IPS-18c (cell line): ENCODE measurements around the gene KPNA5.
A peak's percentile ranks its signal among the peaks of the same experiment; 100 is the strongest.
"Not testable (repeated sequence)": the region's sequence is repeated elsewhere in the genome, so short reads cannot be mapped to it uniquely, and the experiment has no call there.

Experiments
- H3K4me3 ChIP-seq: 2 replicates; pipeline ENCODE4 v1.7.0; 2013; ENCODE audit warnings: low read depth, mild to moderate bottlenecking, low read length, moderate library complexity; ENCODE audit not compliant: insufficient read depth
- H3K9me3 ChIP-seq: one replicate; pipeline ENCODE4 v1.6.1; 2013; ENCODE audit warnings: mild to moderate bottlenecking, low read length, moderate library complexity; ENCODE audit not compliant: control insufficient read depth, insufficient read depth

The KPNA5 gene

GRCh38 chr6:116691154-116691553 lies 10.1 kb downstream of the KPNA5 start:
- H3K4me3 ChIP-seq: no peak overlapping the region

GRCh38 chr6:116692873-116693272 lies 11.9 kb downstream of the KPNA5 start:
- not testable (repeated sequence) for H3K4me3 ChIP-seq, H3K9me3 ChIP-seq

More at GRCh38 chr6:116691154-116691553, 10.1 kb downstream of the KPNA5 start:
- no peaks in the 10 kb centered on the region for H3K9me3 ChIP-seq

GRCh38 chr6:116693275-116693674 lies 12.3 kb downstream of the KPNA5 start:
- H3K9me3 ChIP-seq, H3K4me3 ChIP-seq: not testable (repeated sequence)

GRCh38 chr6:116695401-116695800 lies 14.4 kb downstream of the KPNA5 start:
- H3K4me3 ChIP-seq: no peak overlapping the region
- no peaks in the 10 kb centered on the region for H3K9me3 ChIP-seq

GRCh38 chr6:116697480-116697879 lies 16.5 kb downstream of the KPNA5 start:
- Histone ChIP-seq H3K9me3 (no peaks in the 10 kb centered on the region), H3K4me3 (no peak overlapping the region)

GRCh38 chr6:116703888-116704287 lies 22.9 kb downstream of the KPNA5 start:
- not testable (repeated sequence) for H3K4me3 ChIP-seq, H3K9me3 ChIP-seq

GRCh38 chr6:116705917-116706316 lies 24.9 kb downstream of the KPNA5 start:
- Histone ChIP-seq H3K9me3 (no peaks in the 10 kb centered on the region), H3K4me3 (no peak overlapping the region)

- peaks cover 2% of the 10 kb centered on the region for H3K9me3 ChIP-seq
- H3K4me3 ChIP-seq: no peak overlapping the region
These were observed 33.3 kb downstream of the KPNA5 start for GRCh38 chr6:116714296-116714695.

GRCh38 chr6:116714761-116715160 lies 33.8 kb downstream of the KPNA5 start:
- Histone ChIP-seq H3K4me3 (no peak overlapping the region), H3K9me3 (peaks cover 2% of the 10 kb centered on the region)

- Histone ChIP-seq H3K4me3 (no peak overlapping the region), H3K9me3 (no peaks in the 10 kb centered on the region)
These were observed 45.9 kb downstream of the KPNA5 start for GRCh38 chr6:116726947-116727346.

- Histone ChIP-seq H3K9me3 (no peaks in the 10 kb centered on the region), H3K4me3 (no peak overlapping the region)
These were observed 49.5 kb downstream of the KPNA5 start for GRCh38 chr6:116730513-116730912.

- no peaks in the 10 kb centered on the region for H3K9me3 ChIP-seq
- no peak overlapping the region for H3K4me3 ChIP-seq
These were observed 56.0 kb downstream of the KPNA5 start for GRCh38 chr6:116737004-116737403.

- H3K9me3 ChIP-seq, H3K4me3 ChIP-seq: not testable (repeated sequence)
These were observed 59.5 kb downstream of the KPNA5 start for GRCh38 chr6:116740486-116740885.

GRCh38 chr6:116741571-116741970 lies 60.6 kb downstream of the KPNA5 start:
- Histone ChIP-seq H3K4me3 (no peak overlapping the region), H3K9me3 (no peaks in the 10 kb centered on the region)

GRCh38 chr6:116745176-116745575 lies 64.2 kb downstream of the KPNA5 start:
- Histone ChIP-seq H3K9me3 (no peaks in the 10 kb centered on the region), H3K4me3 (no peak overlapping the region)

- Histone ChIP-seq H3K4me3 (no peak overlapping the region), H3K9me3 (no peaks in the 10 kb centered on the region)
These were observed 80.8 kb downstream of the KPNA5 start for GRCh38 chr6:116761779-116762178.

- H3K4me3 ChIP-seq: no peak overlapping the region
- no peaks in the 10 kb centered on the region for H3K9me3 ChIP-seq
These were observed 81.2 kb downstream of the KPNA5 start for GRCh38 chr6:116762235-116762634.

- Histone ChIP-seq H3K9me3 (no peaks in the 10 kb centered on the region), H3K4me3 (no peak overlapping the region)
These were observed 82.0 kb downstream of the KPNA5 start for GRCh38 chr6:116763048-116763447.

GRCh38 chr6:116763906-116764628 lies 83.1 kb downstream of the KPNA5 start:
- H3K4me3 ChIP-seq: peak overlapping the region; percentile 74
- no peaks in the 10 kb centered on the region for H3K9me3 ChIP-seq
